Activated naive CD4-positive, alpha-beta T cell treated with anti-CD3 and anti-CD28 coated beads, Interleukin-2, amount 50 U/mL, for 16 hours (primary cell): ENCODE measurements around the gene CDK10.
"Not testable (repeated sequence)": the region's sequence is repeated elsewhere in the genome, so short reads cannot be mapped to it uniquely, and the experiment has no call there.

ENCODE experiments used
- DNase-seq: peaks from one replicate; pipeline ENCODE4 v3.0.0-alpha.2; 2020

CDK10 gene

DNA sequence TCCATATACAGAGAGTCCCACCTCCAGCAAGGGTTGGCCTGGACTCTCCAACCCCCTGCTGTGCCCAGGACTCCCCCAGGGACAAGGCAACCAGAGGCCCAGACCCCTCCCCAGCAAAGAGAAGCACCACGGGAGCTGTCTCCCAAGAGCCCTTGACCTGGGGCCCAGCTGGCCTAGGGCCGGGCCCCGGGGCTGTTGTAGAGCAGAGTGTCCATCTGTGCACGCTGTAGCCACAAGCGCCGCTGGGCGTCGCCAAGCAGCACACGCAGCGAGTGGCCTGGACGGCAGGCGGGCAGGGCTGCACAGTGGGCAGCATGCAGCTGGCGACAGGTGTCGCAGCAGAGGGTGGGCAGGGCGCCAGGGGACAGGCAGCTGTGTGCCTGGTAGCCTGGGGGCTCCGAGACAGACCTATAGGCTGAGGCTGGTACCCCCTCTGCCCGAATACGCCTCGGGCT, 10.7 kb downstream of the CDK10 start:
- DNase-seq = no peak

DNA sequence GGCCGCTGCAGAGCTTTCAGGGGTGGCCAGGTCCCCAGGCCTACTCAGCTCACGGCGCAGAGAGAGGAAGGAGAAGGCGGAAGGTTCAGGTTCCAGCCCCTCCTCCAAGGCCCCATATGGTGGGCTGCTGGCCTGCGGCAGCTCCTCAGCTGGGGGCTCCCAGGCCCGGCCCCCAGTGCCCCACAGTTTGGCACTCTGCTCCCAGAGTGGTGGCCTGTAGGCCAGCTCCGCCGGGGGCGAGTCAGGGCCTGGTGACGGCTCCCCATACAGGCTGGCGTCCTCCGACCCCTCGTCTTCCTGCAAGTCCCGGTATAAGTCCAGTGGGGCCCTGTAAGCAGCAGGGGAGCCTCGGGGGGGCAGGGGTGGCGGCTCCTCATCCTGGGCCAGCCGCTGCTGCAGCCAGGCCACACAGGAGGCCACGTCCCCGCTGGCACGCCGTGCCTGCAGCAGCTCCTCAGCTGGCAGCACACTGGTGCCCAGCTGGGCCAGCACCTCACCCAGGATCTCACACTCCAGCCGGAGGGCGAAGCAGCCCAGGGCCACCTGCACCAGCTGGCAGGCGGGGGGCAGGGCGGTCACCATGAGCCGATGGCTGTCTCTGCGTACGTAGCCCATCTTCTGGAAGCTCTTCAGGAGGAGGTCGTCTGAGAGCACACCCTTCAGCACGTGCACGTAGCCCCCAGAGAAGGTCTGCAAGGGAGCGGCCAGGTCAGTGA, 11.3 kb downstream of the CDK10 start:
- no peak for DNase-seq

DNA sequence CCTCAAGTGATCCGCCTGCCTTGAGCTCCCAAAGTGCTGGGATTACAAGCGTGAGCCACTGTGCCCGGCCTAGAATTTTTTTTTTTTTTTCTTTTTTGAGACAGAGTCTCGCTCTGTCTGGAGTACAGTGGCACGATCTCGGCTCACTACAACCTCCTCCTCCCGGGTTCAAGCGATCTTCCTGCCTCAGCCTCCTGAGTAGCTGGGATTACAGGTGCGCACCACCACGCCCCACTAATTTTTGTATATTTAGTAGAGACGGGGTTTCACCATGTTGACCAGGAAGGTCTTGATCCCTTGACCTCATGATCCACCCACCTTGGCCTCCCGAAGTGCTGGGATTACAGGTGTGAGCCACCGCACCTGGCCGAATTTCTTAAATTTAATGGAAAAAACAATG, 12.2 kb downstream of the CDK10 start:
- DNase-seq = not testable (repeated sequence)

DNA sequence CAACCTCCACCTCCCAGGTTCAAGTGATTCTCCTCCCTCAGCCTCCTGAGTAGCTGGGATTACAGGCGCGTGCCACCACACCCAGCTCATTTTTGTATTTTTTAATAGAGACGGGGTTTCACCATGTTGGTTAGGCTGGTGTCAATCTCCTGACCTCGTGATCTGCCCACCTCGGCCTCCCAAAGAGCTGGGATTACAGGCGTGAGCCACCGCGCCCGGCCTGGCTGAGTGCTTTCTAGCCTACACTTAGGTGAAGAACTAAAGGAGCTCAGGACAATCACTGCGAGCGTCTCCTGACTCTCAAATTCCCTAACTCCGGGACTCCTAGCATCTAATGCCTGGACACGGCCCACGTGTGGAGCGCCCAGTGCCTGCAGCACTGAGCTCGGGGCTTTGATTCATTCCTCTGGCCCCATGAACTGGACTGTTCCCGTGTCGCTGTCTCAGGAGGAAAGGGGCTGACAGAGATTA, 13.2 kb downstream of the CDK10 start:
- not testable (repeated sequence) for DNase-seq

DNA sequence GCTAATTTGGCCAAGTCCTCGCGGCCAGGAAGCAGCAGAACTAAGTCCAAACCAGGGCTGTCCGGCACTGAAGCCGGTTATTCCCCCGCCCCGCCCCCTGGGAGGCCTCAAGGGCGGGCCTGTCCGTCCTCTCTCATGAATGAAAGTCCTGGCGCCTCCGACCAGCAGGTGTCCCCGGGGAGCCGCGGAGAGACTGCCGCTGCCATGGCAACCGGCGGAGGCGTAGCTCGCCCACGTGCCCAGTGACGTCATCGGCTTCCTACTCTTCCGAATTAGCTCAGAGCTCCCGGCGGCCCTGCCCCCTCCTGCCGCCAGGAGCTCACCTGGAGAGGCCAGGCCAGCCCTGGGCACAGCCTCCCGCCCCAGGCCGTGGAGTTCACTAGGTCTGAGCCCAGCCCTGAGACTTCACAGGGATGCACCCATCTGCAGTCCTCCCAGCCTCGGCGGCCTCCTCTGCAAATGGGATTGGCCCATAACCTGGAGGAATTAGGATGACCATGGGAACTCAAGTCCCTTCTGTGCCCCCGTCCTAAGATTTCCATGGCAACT, 13.7 kb downstream of the CDK10 start:
- DNase-seq = peak; percentile 94

DNA sequence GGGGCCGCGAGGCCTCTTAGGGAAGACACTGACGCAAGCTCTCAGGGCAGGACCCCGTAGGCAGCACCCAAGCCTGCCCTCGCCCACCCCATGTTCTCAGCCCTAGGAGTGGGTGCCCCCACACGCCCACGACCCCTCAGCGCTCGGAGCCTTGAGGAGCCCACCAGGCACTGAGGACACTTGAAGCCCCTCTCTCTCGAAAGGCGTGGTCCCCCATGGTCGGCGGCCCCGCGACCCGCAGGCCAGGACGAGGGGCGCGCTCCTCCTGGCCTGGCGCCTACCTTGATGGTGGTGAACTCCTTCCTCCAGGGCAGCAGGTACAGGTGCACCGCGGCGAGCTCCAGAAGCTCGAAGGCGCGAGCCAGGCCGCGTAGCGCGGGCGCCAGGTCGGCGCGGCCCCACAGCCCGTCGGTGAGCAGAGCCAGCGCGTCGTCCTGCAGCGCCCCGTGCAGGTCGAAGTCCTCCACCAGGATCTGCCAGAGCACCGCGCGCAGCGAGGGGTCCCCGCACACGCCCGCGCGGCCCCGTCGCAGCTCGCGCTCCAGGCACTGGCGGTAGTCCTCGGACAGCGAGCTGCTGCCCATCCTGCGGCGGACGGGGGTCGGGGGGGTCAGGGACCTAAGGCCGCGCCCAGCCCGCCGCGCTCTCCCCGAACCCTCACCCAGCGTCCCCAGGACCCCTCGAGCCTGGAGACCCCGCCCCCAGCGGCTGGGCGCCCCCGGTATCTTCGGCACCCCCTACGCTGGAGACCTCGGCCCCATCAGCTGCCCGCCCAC, 14.3 kb downstream of the CDK10 start:
- peak; percentile 61 for DNase-seq

DNA sequence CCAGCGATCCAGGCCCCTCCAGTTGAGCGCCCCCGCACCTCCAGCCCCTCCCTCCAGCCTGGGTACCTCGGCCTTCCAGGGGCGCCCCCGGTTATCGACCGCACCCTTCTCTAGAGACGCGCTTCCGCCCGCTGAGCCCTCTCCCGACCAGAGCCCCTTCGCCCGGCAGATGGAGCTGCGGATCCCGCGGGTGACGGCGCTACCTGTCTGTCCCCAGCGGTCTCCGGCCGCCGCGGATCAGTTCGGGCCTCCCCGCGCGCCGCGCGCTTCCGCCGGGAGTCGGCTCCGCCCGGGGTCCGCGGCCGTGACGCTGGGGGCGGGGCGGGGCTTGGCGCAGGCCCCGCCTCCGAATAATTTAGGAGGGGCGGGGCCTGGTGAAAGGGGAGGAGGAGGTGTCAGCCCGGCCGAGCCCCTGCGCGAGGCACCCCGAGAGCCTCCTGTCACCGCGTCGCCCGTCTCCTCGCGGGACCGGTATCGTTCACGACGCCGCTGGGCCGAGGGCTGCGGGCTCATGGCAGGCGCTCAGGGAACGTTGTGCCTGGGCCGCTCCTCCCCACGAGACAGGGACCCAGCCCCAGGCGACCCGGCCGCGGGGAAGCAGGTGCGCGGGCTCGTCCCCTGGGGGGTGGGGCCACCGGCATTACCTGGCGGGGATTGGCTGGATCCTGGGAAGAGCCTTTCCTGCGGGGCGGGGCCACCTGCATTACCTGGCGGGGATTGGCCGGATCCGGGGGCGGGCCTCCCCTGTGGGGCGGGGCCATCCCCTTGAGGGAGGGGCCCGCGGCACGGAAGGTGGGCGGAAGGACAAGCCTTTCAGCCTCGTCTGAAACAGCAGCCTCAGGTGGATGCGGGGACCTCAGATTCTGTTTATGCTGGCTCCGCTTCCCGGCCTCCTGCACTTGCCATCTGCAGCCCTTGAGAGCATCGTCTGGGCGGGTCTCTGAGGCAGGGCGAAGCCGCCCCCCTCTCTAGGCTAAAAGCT, 15.2 kb downstream of the CDK10 start, which contains the start of gene SPATA2L:
TSS of gene SPATA2L (minus strand) at position 281 of the 982 bp plus-strand sequence. CDS start 473 bp downstream, outside the sequence.
- peak; percentile 98 for DNase-seq

DNA sequence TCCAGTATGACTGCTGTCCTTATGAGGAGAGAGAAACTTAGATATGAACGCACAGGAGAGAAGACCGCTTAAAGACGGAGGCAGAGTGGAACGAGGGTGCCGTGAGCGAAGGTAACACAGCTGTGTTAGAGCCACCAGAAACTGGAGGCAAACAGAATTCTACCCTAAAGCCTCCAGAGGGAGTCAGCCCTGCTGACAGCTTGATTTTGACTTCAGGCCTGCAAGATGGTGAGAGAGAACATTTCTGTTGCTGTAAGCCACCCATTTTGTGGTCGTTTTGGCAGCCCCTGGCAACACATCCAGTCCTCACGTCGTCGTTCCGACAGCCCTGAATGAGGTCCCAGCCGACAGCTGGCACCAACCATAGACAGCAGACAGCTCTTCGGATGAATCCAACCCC, 17.8 kb downstream of the CDK10 start:
- no peak for DNase-seq

DNA sequence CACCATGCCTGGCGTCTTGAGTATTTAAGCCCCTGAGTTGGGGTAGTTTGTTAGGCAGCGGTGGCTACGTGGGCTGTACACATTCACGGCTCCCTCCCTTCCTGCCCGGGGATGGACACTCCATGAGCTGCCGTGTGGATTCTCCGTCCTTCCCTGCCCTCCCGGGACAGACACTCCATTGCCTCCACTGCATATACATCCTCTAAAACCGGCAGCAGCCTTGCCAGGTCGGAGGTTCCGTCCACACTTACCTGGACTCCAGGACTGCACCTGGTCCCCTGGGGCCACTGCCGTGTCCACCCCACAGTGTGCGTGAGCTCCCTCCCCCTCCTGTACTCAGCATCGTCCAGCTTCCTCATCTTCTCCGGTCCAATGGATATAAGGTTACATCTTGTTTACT, 18.5 kb downstream of the CDK10 start:
- DNase-seq = peak; percentile 7

DNA sequence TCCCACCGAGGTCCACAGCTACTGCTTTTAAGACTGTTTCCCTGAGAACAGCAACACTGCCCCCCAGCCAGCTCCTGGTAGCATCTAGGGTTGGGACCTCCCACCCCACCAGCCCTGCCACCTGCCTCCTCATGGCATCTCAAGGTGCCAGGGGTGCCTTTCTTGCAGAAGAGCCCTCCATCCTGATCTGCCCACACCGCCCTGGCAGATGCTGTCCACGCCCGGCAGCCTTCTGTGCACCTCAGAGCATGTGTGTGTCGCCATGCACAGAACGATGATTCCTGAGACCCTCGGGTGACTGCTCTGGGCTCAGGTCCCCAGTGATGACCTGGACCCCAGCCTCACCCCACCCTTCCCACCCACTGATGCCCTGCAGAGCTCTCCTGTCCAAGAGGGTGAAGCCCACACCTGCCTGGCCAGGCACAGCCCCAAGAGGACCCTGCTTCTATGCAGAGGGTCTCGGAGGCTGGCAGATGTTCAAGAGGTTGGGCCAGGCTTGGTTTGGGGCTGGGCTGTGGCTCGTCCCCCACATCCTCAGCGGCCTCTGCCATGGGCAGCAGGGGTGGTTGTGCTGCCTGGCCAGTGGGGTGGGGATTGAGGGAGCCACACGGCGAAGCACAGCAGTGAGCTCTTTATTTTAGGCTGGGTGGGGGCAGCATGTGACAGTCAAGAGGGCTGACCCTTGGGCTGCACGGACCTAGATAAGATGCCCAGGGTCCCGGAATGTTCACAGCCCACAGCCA, 20.2 kb downstream of the CDK10 start:
- DNase-seq = no peak

DNA sequence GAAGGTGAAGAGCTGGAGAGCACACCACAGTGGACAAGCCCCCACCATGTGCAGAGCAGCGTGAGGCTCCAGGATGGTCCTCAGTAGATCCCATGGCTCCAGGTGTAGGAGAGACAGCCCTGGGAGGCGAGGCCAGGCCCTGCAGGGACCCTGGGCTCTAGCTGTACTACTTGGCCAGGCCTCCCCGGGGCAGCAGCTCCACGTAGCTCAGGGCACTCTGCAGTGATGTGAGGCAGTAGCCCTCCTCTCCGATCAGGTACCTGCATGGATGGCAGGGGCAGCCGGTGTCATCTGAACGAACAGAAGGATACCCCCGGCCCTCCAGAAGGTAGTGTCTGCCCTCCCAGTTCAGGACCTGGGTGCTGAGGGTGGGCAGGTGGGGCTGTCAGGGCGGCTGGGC, 21.2 kb downstream of the CDK10 start:
- DNase-seq = no peak

DNA sequence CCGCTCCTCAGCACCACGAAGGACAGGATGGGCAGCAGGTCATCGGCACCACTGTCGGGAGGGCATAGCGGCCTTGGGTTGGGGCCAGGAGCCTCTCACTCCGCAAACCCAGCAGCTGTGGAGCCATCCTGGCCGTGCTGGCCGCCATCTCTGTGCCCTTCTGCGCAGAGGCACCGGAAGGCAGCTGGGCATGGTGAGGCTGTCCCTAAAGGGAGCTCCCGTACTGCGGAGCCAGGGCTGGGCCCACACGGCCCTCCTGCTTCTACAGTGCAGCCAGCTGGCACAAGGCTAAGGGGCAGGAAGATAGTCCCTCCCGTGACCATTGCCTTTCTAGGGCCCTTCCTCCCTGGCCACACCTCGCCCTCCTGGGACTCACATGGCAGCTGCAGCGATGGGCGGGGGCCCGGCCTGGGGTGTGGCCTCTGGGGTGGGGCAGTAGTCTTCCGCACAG, 22.0 kb downstream of the CDK10 start:
- no peak for DNase-seq

DNA sequence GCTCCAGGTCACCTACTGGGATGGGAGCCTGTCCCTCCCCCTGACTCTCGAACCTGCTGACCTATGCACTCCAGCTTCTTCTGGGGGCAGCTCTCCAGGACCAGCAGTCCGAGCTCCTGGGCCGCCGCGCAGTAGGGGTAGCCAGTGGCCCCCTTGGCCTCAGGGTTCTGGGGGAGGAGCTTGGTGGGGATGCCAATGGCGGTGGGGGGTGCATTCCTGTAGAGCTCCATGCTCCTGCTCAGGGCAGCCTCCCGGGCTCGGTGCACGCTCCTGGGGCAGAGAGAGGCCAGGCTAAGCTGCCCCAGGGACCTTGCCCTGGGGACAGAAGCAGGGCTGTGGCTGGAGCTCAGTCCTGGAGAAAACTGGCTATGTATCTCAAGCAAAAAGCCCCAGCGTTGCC, 22.7 kb downstream of the CDK10 start:
- no peak for DNase-seq

DNA sequence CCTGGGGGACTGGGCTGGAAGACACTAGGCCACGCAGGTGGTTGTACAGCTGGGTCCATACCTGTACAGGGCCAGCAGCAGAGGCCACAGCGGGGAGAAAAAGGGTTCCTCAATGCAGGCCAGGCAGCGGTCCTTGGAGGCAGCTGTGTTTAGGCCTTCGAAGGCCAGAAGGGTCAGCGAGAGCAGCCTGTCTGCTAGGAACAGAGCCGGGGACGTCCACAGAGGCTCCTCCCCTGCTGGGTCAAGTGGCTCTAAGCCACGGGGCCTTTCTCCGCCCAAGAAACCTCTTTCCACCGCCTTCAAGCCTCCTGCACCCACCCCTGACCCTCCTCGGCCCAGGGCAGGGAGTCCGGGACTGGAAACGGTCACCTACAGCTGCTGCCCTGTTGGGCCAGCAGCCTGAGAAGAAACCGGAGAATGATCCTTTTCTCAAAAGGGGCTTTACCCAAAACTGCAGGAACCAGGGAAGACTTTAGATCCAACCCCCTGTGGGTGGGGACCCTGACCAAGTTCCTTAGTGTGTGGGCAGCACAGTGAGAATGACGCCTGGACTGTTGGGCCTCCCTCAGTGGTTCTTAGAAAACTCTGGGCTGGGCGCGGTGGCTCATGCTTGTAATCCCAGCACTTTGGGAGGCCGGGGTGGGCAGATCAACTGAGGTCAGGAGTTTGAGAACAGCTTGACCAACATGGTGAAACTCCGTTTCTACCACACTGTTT, 23.4 kb downstream of the CDK10 start:
- DNase-seq = no peak

DNA sequence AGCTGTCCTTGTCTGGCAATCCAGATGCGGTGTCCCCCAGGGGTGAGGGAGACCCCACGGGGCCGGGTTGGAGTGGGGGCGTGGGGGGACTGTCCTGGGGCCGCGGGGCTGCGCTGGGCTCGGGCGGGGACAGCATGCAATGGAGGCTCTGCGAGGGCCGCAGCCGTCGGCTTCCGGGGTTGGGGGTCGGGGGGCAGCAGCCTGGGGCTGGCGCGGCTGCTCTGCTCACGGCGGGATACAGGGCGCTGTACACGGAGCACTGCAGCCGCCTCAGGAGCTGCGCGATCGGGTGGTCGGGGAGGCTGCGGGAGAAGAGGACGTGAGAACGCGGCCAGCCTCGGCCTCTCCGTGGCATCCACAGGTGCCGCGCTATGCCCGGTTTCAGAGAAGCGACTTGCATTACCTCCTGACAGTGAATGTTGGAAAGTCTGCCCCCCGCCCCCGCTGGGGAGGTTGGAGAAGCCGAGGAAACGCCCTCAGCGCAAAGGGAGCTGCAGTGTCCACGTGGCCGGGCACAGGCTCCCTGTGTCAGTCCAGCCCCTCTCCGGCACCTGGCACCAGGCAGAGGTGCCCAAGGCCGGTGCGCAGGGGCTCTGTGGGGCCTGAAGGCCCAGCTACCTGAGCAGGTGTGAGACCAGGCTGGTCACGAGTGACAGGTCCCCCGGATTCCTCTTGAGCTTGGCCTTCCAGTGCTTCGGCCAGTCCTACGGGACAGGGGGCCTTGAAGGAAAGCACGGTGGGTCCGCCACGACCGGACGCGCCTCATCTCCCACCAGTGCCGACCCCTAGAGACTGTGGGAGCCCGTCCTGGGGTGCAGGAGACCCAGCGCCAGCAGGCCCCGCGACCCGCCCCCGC, 24.4 kb downstream of the CDK10 start:
- no peak for DNase-seq

DNA sequence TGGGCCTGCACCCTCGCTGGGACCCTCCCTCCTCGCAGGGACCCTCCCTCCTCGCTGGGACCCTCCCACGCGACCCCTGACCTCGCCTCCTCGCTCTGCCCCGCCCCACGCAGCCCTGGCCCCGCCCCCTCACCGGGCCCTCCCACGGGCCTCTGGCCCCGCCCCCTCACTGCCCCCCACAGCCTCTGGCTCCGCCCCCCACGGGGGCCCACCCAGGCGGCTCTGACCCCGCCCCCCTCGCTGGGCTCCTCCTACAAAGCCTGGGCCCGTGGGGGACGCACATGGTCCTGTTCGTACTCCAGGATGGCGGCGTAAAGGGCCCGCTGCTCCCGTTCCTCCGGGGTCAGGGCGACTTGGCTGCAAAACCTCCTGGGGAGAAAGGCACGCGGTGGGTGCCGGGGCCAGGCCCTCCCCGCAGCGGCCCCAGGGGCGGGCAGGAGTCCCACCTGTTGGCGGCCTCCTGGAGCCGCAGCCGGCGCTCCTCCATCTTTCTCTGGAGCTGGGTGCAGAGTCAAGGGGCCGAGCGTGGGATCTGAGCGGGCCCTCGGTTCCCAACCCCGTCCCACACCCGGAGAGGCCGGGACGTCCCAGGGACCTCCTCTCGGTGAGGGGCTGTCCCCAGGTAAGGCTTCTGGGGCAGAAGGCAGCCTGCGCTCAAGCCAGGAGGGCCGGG, 25.2 kb downstream of the CDK10 start:
- peak; percentile 83 for DNase-seq

DNA sequence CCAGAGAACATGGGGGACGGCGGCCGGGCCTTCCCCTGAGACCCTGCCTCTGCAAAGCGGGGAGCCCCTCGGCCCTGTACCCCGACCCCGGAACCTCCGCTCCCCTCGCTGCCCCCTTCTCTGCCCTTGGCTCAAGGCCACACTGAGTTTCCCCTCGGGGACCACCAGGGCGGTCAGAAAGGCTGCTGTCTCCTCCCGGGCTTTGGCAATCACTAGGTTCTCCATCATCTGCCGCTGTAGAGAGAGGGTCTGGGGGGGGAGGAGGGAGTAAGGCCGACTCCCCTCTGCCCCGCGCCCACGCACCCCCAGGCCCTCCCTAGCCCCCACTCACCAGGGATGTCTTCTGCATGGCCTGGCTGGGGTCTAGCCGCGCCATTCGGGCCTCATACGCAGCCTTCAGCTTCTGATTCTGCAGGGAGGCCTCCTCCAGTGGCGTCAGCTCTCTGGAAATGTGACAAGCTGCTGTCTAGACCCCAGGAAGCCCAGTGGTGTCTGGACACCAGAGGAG, 25.8 kb downstream of the CDK10 start:
- DNase-seq = no peak

DNA sequence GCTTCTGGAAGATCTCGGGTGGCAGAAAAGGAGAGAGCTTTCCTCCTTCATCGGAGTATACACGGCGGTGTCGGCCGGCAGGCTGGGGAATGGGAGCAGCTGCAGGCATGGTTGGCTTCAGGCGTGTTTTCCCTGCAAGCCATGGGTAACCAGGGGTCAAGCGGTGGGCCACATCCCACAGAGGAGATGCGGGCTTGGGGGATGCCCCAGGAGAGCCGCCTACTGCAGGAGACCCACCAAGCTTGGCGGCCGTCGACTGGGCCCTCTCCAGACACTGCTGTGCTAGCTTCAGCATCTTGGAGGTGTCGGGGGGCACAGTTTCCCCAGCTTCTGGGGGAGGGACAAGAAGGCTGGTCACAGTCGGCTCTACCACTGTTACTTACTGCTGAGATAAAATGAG, 30.0 kb downstream of the CDK10 start:
- DNase-seq = no peak
